Activated T-cell treated with anti-CD3 and anti-CD28 coated beads for 48 hours (primary cell): Measurements from ENCODE around the gene SLC2A3.
"Not testable (repeated sequence)": the region's sequence is repeated elsewhere in the genome, so short reads cannot be mapped to it uniquely, and the experiment has no call there.

Experiments used
- DNase-seq: peaks from one replicate; pipeline ENCODE4 v3.0.0-alpha.2; 2020; ENCODE audit warnings: low read depth

SLC2A3 gene

GRCh38 chr12:7916936-7917335 is 19.1 kb downstream of the SLC2A3 start:
- DNase-seq, result no peak

GRCh38 chr12:7915661-7916403 is 20.2 kb downstream of the SLC2A3 start:
- DNase-seq, result no peak

GRCh38 chr12:7910106-7910505 is 25.9 kb downstream of the SLC2A3 start:
- DNase-seq, result not testable (repeated sequence)

- DNase-seq, result no peak
Measured at GRCh38 chr12:7907009-7907408, 29.0 kb downstream of the SLC2A3 start.

GRCh38 chr12:7906303-7906702 is 29.7 kb downstream of the SLC2A3 start:
- DNase-seq, result not testable (repeated sequence)

GRCh38 chr12:7905600-7906125 is 30.3 kb downstream of the SLC2A3 start:
- not testable (repeated sequence) for DNase-seq

GRCh38 chr12:7905071-7905470 is 30.9 kb downstream of the SLC2A3 start:
- DNase-seq, result no peak

- DNase-seq, result not testable (repeated sequence)
Measured at GRCh38 chr12:7902416-7902815, 33.6 kb downstream of the SLC2A3 start.

- no peak for DNase-seq
Measured at GRCh38 chr12:7899755-7900154, 36.2 kb downstream of the SLC2A3 start.

GRCh38 chr12:7896726-7897125 is 39.3 kb downstream of the SLC2A3 start:
- DNase-seq, result not testable (repeated sequence)

GRCh38 chr12:7892186-7892980 is 43.6 kb downstream of the SLC2A3 start:
- DNase-seq, result no peak

- no peak for DNase-seq
Measured at GRCh38 chr12:7884689-7885088, 51.3 kb downstream of the SLC2A3 start.

GRCh38 chr12:7881736-7882120 is 54.3 kb downstream of the SLC2A3 start:
- not testable (repeated sequence) for DNase-seq

GRCh38 chr12:7880952-7881735 is 54.8 kb downstream of the SLC2A3 start:
- DNase-seq, result not testable (repeated sequence)

GRCh38 chr12:7879246-7879645 is 56.7 kb downstream of the SLC2A3 start:
- DNase-seq, result no peak

- DNase-seq, result no peak
Measured at GRCh38 chr12:7877420-7877819, 58.6 kb downstream of the SLC2A3 start.

- DNase-seq, result no peak
Measured at GRCh38 chr12:7872566-7873319, 63.2 kb downstream of the SLC2A3 start, which contains the start of gene SLC2A14. Gene SLC2A14, minus strand, starts transcription at chr12:7872915. Its CDS starts 3,035 bp downstream, at chr12:7869880.

- no peak for DNase-seq
Measured at GRCh38 chr12:7870335-7870734, 65.7 kb downstream of the SLC2A3 start.
